GM18520 (cell line): ENCODE results near the gene PPIC.

Experiments
- ATAC-seq: cut with Tn5 transposase; IDR thresholded peaks from one replicate; pipeline ENCODE4 v1.9.1; 2021; ENCODE audit not compliant: unreplicated experiment

The PPIC gene

GRCh38 chr5:123036391-123037103 lies at the start of gene PPIC:
TSS of gene PPIC (minus strand) at chr5:123036725. CDS start at chr5:123036625, 100 bp downstream.
- ATAC-seq, result no peak

DNA sequence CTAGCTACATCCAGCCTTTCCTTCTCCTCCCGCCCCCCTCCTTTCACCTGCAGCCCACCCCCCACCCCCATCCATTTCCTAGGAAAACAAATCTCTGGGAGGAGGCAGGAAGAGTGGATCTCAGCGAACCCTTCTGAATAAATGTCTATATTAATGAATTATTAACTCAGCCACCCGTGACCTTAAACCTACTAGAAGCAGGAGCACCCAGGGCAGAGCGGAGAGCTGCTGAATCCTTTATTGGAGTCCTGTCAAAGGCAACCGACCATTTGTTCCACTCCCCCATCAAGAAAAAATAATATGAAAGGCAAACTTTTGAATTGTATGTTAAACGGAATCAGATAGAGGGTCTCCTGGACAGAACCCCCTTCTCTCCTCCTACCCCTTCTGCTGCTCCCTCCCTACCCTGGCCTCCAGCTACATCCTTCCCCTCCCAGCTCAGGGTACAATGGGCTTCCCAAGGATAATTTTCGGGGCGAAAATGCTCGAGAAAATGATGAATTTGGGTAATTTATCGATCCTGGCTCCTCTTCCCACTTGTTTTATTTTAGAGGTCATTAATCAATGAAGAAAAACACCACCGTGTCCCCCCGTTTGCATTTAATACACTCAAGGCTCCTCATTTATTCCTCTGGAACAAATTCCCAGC lies 49.2 kb upstream of the PPIC start:
- no peak for ATAC-seq

GRCh38 chr5:123084730-123085605 lies 48.4 kb upstream of the PPIC start:
- ATAC-seq, result no peak

GRCh38 chr5:123083298-123083697 lies 46.8 kb upstream of the PPIC start:
- no peak for ATAC-seq

DNA sequence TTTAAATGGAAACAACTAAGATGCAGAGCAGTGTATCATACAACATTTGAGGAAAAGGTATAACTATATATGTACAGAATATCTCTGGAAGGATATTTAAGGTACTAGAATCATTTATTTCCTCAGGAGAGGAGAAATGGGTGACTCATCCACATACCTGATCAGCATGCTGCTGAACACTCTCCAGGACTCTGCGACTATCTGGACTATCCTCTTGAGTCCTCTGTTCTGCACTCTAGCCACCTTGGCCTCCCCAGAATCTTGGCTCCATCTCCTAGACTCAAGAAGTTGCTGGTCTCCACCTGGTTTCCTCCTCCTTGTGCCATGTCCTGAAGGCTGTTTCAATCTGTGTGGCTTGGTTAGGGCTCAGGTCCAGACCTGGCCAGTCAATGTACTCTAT lies 43.7 kb upstream of the PPIC start:
- ATAC-seq, result no peak

- no peak for ATAC-seq
Observed at GRCh38 chr5:123075521-123076163, 39.1 kb upstream of the PPIC start.

GRCh38 chr5:123068368-123068938 lies 31.9 kb upstream of the PPIC start:
- ATAC-seq, result no peak

DNA sequence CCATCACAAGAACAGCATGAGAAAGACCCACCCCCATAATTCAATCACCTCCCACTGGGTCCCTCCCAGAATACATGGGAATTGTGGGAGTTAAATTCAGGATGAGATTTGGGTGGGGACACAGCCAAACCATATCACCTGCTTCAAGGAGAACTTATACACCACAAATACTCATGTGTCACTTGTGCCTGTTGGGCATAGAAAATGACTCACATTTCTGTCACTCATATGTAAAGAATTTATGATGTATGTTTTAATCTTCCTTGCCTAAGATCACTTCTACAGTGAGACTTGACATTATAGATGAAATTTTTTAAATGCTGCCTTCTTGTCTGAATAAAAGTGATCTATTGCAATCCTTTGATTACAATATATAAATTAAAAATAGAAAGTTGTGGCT lies 29.5 kb upstream of the PPIC start:
- ATAC-seq, result no peak

- ATAC-seq, result no peak
Observed at GRCh38 chr5:123059455-123059854, 22.9 kb upstream of the PPIC start.

DNA sequence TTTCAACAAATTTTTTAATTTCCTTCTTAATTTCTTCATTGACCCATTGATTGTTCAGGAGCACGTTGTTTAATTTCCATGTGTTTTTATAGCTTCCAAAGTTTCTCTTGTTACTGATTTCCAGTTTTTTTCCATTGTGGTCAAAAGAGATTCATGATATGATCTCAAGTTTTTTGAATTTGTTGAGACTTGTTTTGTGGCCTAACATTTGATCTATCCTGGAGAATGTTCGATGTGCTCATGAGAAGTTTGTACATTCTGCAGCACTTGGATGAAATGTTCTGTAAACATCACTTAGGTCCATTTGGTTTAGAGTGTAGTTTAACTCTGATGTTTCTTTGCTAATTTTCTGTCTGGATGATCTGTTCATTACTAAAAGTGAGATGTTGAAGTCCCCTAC lies 14.7 kb upstream of the PPIC start:
- ATAC-seq, result no peak

DNA sequence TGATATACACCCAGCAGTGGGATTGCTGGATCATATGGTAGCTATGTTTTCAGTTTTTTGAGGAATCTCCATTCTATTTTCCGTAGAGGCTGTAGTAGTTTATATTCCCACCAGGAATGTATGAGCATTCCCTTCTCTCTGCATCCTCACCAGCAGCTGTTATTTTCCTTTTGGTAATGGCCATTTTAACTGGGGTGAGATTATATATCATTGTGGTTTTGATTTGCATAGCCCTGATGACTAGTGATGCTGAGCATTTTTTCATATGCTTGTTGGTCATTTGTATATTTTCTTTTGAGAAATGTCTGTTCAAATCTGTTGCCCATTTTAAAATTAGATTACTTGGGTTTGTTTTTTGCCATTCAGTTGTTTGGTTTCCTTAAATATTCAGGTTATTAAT lies 11.2 kb upstream of the PPIC start:
- ATAC-seq, result no peak

DNA sequence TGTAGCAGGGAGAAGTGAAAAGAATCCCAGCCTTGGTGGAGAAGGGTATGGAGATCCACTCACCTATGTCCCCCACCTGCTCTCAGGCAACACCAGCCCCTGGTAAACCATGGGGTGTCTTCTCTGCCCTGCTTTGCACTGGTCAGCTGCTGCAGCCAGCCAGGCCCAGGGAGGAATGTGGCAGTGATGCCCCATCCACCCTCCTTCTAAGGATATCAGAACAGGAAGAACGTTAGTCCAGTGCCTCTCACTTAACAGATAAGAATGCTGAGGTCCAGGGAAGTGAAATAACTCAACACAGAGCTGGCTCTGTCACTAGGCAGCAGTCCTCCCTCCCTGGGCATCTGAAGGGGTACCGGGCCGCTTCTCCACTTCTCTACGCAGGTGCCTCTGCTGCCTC lies 9.7 kb upstream of the PPIC start:
- ATAC-seq, result no peak

GRCh38 chr5:123044926-123045617 lies 8.5 kb upstream of the PPIC start:
- no peak for ATAC-seq

DNA sequence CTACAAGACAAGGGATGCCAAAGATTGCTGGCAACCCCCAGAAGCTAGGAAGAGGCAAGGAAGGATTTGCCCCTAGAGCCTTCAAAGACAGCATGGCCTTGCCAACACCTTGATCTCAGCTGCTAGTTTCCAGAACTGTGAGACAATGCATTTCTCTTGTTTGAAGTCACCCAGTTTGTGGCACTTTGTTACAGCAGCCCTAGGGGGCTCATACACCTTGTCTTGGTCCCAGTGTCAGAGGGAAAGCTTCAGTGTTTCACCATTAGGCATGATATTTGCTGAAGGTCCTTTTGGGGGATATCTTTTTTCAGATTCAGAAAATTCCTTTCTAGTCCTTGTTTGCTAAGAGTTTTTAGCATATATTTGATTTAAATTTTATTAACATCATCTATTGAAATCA lies 3.1 kb upstream of the PPIC start:
- ATAC-seq, result no peak

GRCh38 chr5:123037104-123037418 lies 536 bp upstream of the PPIC start:
- ATAC-seq, result no peak

- no peak for ATAC-seq
Observed at GRCh38 chr5:123035918-123036390, 571 bp downstream of the PPIC start.

DNA sequence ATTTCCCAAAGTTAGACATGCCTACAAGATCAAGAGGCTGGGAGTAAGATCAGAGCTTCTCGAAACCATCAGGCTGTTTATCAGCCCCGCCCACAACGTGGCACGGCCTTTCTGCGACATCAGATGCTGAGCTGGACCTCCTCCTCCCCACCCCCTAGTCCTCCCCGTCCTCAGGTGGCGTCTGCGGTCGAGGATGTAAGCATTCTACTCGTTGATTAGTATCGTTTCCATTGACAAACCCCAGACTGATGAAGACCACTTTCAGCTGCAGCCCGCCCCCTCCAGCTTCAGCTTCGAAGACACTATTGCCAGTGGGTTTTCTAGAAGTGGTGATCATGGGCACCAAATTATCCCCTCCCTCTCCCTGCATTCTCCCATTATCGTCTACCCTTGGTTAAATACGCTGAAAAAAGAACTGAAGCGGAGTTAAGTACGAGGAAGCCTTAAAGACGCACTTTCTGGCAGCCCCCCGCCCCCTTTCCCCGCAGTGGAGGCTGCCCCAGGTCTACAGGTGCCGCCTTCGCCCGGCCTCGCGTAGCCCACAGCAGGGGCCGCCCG lies 1.1 kb downstream of the PPIC start:
- ATAC-seq, result no peak

DNA sequence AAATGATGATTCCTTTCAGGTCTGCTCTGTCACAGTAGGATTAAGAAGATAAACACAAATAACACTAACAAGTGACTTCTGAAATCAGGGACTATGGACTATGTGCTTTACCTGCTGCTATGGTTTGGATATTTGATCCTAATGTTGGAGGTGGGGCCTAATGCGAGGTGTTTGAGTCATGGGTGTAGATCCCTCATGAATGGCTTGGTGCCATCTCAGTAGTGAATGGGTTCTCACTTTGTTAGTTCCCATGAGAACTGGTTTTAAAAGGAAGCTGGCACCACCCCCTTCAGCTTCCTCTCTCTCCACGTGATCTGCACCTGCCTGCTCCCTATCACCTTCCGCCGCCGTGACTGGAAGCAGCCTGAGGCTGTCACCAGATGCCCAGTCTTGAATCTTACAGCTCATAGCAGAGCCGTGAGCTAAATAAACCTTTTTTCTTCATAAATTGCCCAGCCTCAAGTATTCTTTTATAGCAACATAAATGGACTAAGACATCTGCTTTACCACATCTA lies 3.3 kb downstream of the PPIC start:
- no peak for ATAC-seq

GRCh38 chr5:123028222-123028621 lies 8.3 kb downstream of the PPIC start:
- no peak for ATAC-seq

GRCh38 chr5:123014689-123015088 lies 21.8 kb downstream of the PPIC start:
- ATAC-seq, result no peak
